K562 (cell line): Measurements from ENCODE around the gene PADI4. TPM values are rescaled to one million over a fixed set of nuclear protein-coding genes. Genes with fewer than 3 reads are reported as not detected.

Experiments used
- ATAC-seq: fragments of 200-7000 bp; cut with Tn5 transposase; 3 replicates; pipeline ENCODE4 v1.9.1; 2020; ENCODE audit warnings: moderate library complexity
- BruUV-seq: library from RNA; stranded (reverse); fragments of 400-500 nt; replicated peaks from 2 replicates; lab custom pipeline; 2021; lab: Mats Ljungman, UMichigan
- CTCF ChIA-PET: fragments of 300-600 bp; formaldehyde crosslinking; extraction: SDS; loops from one replicate; lab custom pipeline; 2021; ENCODE audit warnings: low intra/inter-chr PET ratio; lab: Yijun Ruan, JAX
- POLR2A ChIA-PET: fragments of 300-600, 350-650 bp; sonication (Branson Sonifier 250); formaldehyde crosslinking; extraction: SDS; loops from one replicate; lab custom pipeline; 2021; ENCODE audit warnings: antibody characterized with exemption, inconsistent platforms; lab: Yijun Ruan, JAX
- DNase-seq, 4 experiments: peaks; one replicate each; pipeline versions ENCODE4 v3.0.0 to v3.0.0-alpha.2; 2011 to 2018; ENCODE audit warnings: low spot score in 3 of 4, mixed read lengths in 3 of 4; ENCODE audit errors: extremely low read depth in 1 of 4
- FAIRE-seq: peaks from 2 replicates; lab custom pipeline; 2011; peaks lifted over from hg19 to GRCh38; lab: Jason Lieb, UNC
- H2AFZ ChIP-seq: 2 replicates; pipeline ENCODE4 v1.6.0; 2011; ENCODE audit warnings: low read depth, low read length, control low read depth, inconsistent platforms
- H3K27ac ChIP-seq: fragments of 200-600 bp; 3 replicates; pipeline ENCODE4 v1.8.0; 2011; ENCODE audit warnings: low read depth, mild to moderate bottlenecking, control low read depth, inconsistent platforms, low read length, moderate library complexity, mixed read lengths; ENCODE audit errors: extremely low read depth
- H3K27me3 ChIP-seq, 2 experiments: fragments of 300-600 bp in 1 of 2; 2 replicates in 1 of 2; 3 replicates in 1 of 2; pipeline versions ENCODE4 v1.6.0 to v1.8.0; 2011; ENCODE audit warnings: inconsistent platforms in 2 of 2, low read length in 2 of 2, mild to moderate bottlenecking in 1 of 2, mixed read lengths in 1 of 2, moderate library complexity in 1 of 2; ENCODE audit not compliant: control insufficient read depth in 2 of 2, insufficient read depth in 2 of 2
- H3K36me3 ChIP-seq: fragments of 300-600 bp; 3 replicates; pipeline ENCODE4 v1.8.0; 2011; ENCODE audit warnings: mild to moderate bottlenecking, low read length, inconsistent platforms; ENCODE audit not compliant: control insufficient read depth, insufficient read depth
- H3K4me1 ChIP-seq, 2 experiments: fragments of 200-600 bp in 1 of 2; replicated peaks in 1 of 2; 2 replicates in 1 of 2; 3 replicates in 1 of 2; pipeline versions ENCODE4 v1.5.1 to v1.8.0; 2011; ENCODE audit warnings: inconsistent platforms in 2 of 2, low read length in 2 of 2, mild to moderate bottlenecking in 1 of 2, mixed read lengths in 1 of 2, moderate library complexity in 1 of 2; ENCODE audit not compliant: control insufficient read depth in 2 of 2, insufficient read depth in 2 of 2
- H3K4me2 ChIP-seq: 2 replicates; pipeline ENCODE4 v1.6.1; 2011; ENCODE audit warnings: low read length, control low read depth, inconsistent platforms, mixed read lengths; ENCODE audit not compliant: insufficient read depth
- H3K4me3 ChIP-seq: fragments of 200-600 bp; sonication (generic), shearing (Covaris generic); 2 replicates; pipeline ENCODE4 v1.5.1; 2016; ENCODE audit warnings: control low read depth, inconsistent platforms
- H3K79me2 ChIP-seq: fragments of 200-600 bp; 3 replicates; pipeline ENCODE4 v1.8.0; 2011; ENCODE audit warnings: low read length, inconsistent platforms; ENCODE audit not compliant: control insufficient read depth, insufficient read depth
- H3K9ac ChIP-seq, 2 experiments: 2 replicates each; pipeline versions ENCODE4 v1.6.0 to v1.6.1; 2011; ENCODE audit warnings: low read depth in 2 of 2, low read length in 2 of 2, control low read depth in 1 of 2, inconsistent platforms in 1 of 2, mild to moderate bottlenecking in 1 of 2, mixed read lengths in 1 of 2; ENCODE audit not compliant: insufficient read depth in 1 of 2
- H3K9me1 ChIP-seq: one replicate; pipeline ENCODE4 v1.6.0; 2011; ENCODE audit warnings: inconsistent platforms, mild to moderate bottlenecking, low read length, moderate library complexity; ENCODE audit not compliant: control insufficient read depth, insufficient read depth
- H3K9me3 ChIP-seq: replicated peaks from 2 replicates; pipeline ENCODE4 v1.5.1; 2011; ENCODE audit warnings: low read depth, low read length, inconsistent platforms; ENCODE audit not compliant: control insufficient read depth, insufficient read depth
- H4K20me1 ChIP-seq: replicated peaks from 2 replicates; pipeline ENCODE4 v1.6.1; 2011; ENCODE audit warnings: low read length, inconsistent platforms, mixed read lengths; ENCODE audit not compliant: control insufficient read depth, insufficient read depth
- CREB3 ChIP-seq: fragments of 450-650 bp; conservative IDR thresholded peaks from 2 replicates; pipeline ENCODE4 v1.6.1; 2016; ENCODE audit warnings: missing genetic modification characterization, low read depth, mild to moderate bottlenecking, missing compliant biosample characterization, moderate library complexity
- CREB5 ChIP-seq: fragments of 250-450 bp; sonication (Bioruptor Pico); IDR thresholded peaks from 2 replicates; pipeline ENCODE4 v1.5.0; 2020; ENCODE audit warnings: mild to moderate bottlenecking
- DIDO1 ChIP-seq: fragments of 450-650 bp; IDR thresholded peaks from 2 replicates; pipeline ENCODE4 v1.6.1; 2016; ENCODE audit warnings: low read depth, missing biosample characterization, missing genetic modification characterization
- FOXJ2 ChIP-seq: fragments of 200-800 bp; sonication (Bioruptor generic); IDR thresholded peaks from 2 replicates; pipeline ENCODE4 v1.6.1; 2016; ENCODE audit warnings: missing genetic modification characterization, missing compliant biosample characterization
- HSF4 ChIP-seq: fragments of 250-450 bp; sonication (Bioruptor Pico); IDR thresholded peaks from 2 replicates; pipeline ENCODE4 v2.1.2; 2022; ENCODE audit warnings: mild to moderate bottlenecking, moderate library complexity, borderline replicate concordance
- NCOA4 ChIP-seq: fragments of 450-650 bp; IDR thresholded peaks from 2 replicates; pipeline ENCODE4 v1.6.1; 2018; ENCODE audit warnings: mild to moderate bottlenecking; ENCODE audit not compliant: partially characterized antibody
- PTRF ChIP-seq: fragments of 450-650 bp; IDR thresholded peaks from 2 replicates; pipeline ENCODE4 v1.6.1; 2016; ENCODE audit warnings: mild to moderate bottlenecking, missing genetic modification characterization, missing compliant biosample characterization
- SAP30 ChIP-seq: fragments of 200-600 bp; sonication (generic); IDR thresholded peaks from 2 replicates; pipeline ENCODE4 v1.6.1; 2012; ENCODE audit warnings: borderline replicate concordance, low read depth, mild to moderate bottlenecking, moderate library complexity, low read length, control low read depth, inconsistent platforms; ENCODE audit not compliant: insufficient read depth, poor library complexity, severe bottlenecking
- SPI1 ChIP-seq: IDR thresholded peaks from 2 replicates; pipeline ENCODE4 v1.6.1; 2011; ENCODE audit warnings: low read depth, low read length, control low read depth, borderline replicate concordance
- WGBS: fragments of 100-300 bp; shearing (Covaris generic); methylation state at CpG from one replicate; pipeline ENCODE4 v1.1.6; 2016; ENCODE audit warnings: low coverage, mixed read lengths; ENCODE audit not compliant: insufficient coverage; ENCODE audit errors: missing lambda C conversion rate; 5-methylcytosine and 5-hydroxymethylcytosine counted together
- in situ Hi-C: fragments of 300-500 bp; cut with MboI; formaldehyde crosslinking; loops from 4 replicates; pipeline ENCODE4 v1.15.0; 2018; ENCODE audit warnings: inconsistent platforms, mixed read lengths
- intact Hi-C: fragments of 100-400 bp; cut with micrococcal nuclease; formaldehyde crosslinking; loops from 2 replicates; pipeline ENCODE4 v1.14.2; 2022
- polyA plus RNA-seq, 8 experiments: library from polyadenylated mRNA; depleted of rRNA in 4 of 8; stranded (reverse) in 5 of 8; unstranded in 3 of 8; fragments of >200 nt; fragmentation: Nextera tagmentation in 2 of 8; fragmentation: Illumina TruSeq in 1 of 8; extraction: Ambion mirVana in 2 of 8; extraction: Trizol in 1 of 8; gene quantifications; 2 replicates each; pipeline versions ENCODE4 v1.2.1 to v1.2.3, GENCODE V29; 2011 to 2014; ENCODE audit warnings: inconsistent platforms in 1 of 8, missing spikeins in 1 of 8
- total RNA-seq, 7 experiments: library from RNA; depleted of rRNA in 6 of 7; stranded (reverse); fragments of >200 nt in 6 of 7; fragmentation: Illumina TruSeq in 2 of 7; extraction: Trizol in 2 of 7; gene quantifications; 2 replicates each; pipeline versions ENCODE4 v1.2.1 to v1.2.3, GENCODE V29; 2011 to 2021; ENCODE audit warnings: low replicate concordance in 1 of 7
- TF ChIP-seq, protein P1 (sequence below): sonication (generic); formaldehyde crosslinking; IDR thresholded peaks from 2 replicates; pipeline ENCODE4 v1.8.0; 2022; ENCODE audit warnings: missing genetic modification reagents, mild to moderate bottlenecking, borderline replicate concordance

Gene PADI4
- total and polyA plus RNA-seq, 9 of the 15 experiments (the other 6 are each of a cell fraction or from before 2014, with no cell fraction given), result 0.22 to 0.33 TPM; not detected in 7

- no peaks in the 10 kb centered on the region for H4K20me1 ChIP-seq
- no peak overlapping the region for H3K9ac ChIP-seq
- no peak for ATAC-seq
- in situ Hi-C loops (no loop called here), intact Hi-C loops (no loop called here)
- 0 out of 2 replicates have a peak, but pooled peaks cover 1% of the 10 kb centered on the region for H3K9me3 ChIP-seq
- no peak for FAIRE-seq
- no peaks in the 10 kb centered on the region for H3K4me1 ChIP-seq
- H3K27ac ChIP-seq, result no peak overlapping the region
- no peaks in the 10 kb centered on the region for H3K36me3 ChIP-seq
- no peak for DNase-seq
- TF ChIP-seq SPI1 (0 out of 2 replicates have a peak, but pooled peaks have one; percentile 21), CREB5 (CRISPR knock-in tag) (no peak)
- ChIA-PET CTCF (no interaction called here), POLR2A (no interaction called here)
- no TSS peak for BruUV-seq
- no peaks in the 10 kb centered on the region for H3K79me2 ChIP-seq
- H3K4me2 ChIP-seq, result no peak overlapping the region
- 0% methylated on average over 5 of the region's 5 CpGs for WGBS
- H3K27me3 ChIP-seq, result peaks cover 3 to 24% of the 10 kb centered on the region in 2 experiments; a peak in 3 of 5 replicates
- H3K4me3 ChIP-seq, result no peak overlapping the region
- H3K9me1 ChIP-seq, result no peaks in the 10 kb centered on the region
- no peak overlapping the region for H2AFZ ChIP-seq
Measured at GRCh38 chr1:17296086-17296485, 11.9 kb upstream of the PADI4 start.

DNA sequence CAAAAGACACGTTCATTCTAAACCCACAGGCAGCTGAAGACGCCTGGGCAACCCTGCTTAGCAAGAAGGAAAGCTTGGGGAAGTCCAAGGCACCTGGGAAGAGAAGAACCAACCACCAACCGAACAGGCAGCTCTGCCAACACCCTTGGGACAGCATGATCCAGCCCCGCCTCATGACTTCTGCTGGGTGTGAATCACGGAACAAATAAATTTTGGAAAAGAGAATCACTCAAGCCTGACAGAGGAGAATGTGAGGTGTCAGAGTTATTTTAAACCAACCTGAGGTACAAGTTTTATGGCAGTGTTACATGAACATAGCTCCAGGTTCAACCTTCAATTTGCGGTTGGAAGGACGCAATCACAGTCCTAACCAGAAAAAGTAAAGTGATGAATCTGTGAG, 10.0 kb upstream of the PADI4 start:
- in situ Hi-C loops (no loop called here), intact Hi-C loops (no loop called here)
- Histone ChIP-seq H3K27ac (no peak overlapping the region), H3K9me1 (no peaks in the 10 kb centered on the region), H3K4me3 (no peak overlapping the region), H3K36me3 (no peaks in the 10 kb centered on the region), H3K79me2 (no peaks in the 10 kb centered on the region), H4K20me1 (no peaks in the 10 kb centered on the region), H3K9ac (no peak overlapping the region), H3K27me3 (peaks cover 3 to 24% of the 10 kb centered on the region in 2 experiments; a peak in 3 of 5 replicates), H3K4me1 (no peaks in the 10 kb centered on the region), H3K4me2 (no peak overlapping the region), H2AFZ (no peak overlapping the region), H3K9me3 (0 out of 2 replicates have a peak, but pooled peaks cover 3% of the 10 kb centered on the region)
- POLR2A ChIA-PET, result no interaction called here
- ATAC-seq, result no peak
- no peak for DNase-seq
- BruUV-seq, result no TSS peak
- no peak for FAIRE-seq
- CTCF ChIA-PET, result no interaction called here
- 3% methylated on average over 7 of the region's 7 CpGs for WGBS
- no peak for TF ChIP-seq CREB3 (tag)
- no peak for TF ChIP-seq DIDO1 (tag)
- no peak for TF ChIP-seq NCOA4
- no peak for TF ChIP-seq FOXJ2 (tag)
- TF ChIP-seq SAP30, result no peak
- TF ChIP-seq PTRF (tag), result no peak
- TF ChIP-seq HSF4, result no peak
- TF ChIP-seq, protein P1, sequence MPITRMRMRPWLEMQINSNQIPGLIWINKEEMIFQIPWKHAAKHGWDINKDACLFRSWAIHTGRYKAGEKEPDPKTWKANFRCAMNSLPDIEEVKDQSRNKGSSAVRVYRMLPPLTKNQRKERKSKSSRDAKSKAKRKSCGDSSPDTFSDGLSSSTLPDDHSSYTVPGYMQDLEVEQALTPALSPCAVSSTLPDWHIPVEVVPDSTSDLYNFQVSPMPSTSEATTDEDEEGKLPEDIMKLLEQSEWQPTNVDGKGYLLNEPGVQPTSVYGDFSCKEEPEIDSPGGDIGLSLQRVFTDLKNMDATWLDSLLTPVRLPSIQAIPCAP (CRISPR knock-in tag), result no peak
